Neural cell (in vitro differentiated cells): ENCODE data around the gene FANCC. TPM values are rescaled to one million over a fixed set of nuclear protein-coding genes. Genes with fewer than 3 reads are reported as not detected.

Source experiments
- H2AFZ ChIP-seq: fragments of 200-600, 300-800 bp; sonication (generic), shearing (Covaris generic); 2 replicates; pipeline ENCODE4 v1.6.0; 2014; ENCODE audit warnings: low read depth, mild to moderate bottlenecking, antibody characterized with exemption, low read length, moderate library complexity
- H3F3A ChIP-seq: fragments of 200-600 bp; shearing (Covaris generic); 2 replicates; pipeline ENCODE4 v1.6.1; 2016; ENCODE audit warnings: mild to moderate bottlenecking, moderate library complexity, mixed read lengths, antibody characterized with exemption, low read length; ENCODE audit not compliant: insufficient read depth, poor library complexity, severe bottlenecking
- H3K27ac ChIP-seq: fragments of 200-600, 300-800 bp; sonication (generic), shearing (Covaris generic); 2 replicates; pipeline ENCODE4 v1.5.1; 2014; ENCODE audit warnings: mild to moderate bottlenecking, low read length, moderate library complexity
- H3K27me3 ChIP-seq: fragments of 300-800, 200-600 bp; sonication (generic), shearing (Covaris generic); 2 replicates; pipeline ENCODE4 v1.6.0; 2014; ENCODE audit warnings: mild to moderate bottlenecking, low read depth, low read length, moderate library complexity; ENCODE audit not compliant: insufficient read depth
- H3K36me3 ChIP-seq: fragments of 300-800, 200-600 bp; sonication (generic), shearing (Covaris generic); 2 replicates; pipeline ENCODE4 v1.5.1; 2014; ENCODE audit warnings: mild to moderate bottlenecking, antibody characterized with exemption, low read length, moderate library complexity; ENCODE audit not compliant: insufficient read depth
- H3K4me2 ChIP-seq: fragments of 300-800, 200-600 bp; sonication (generic), shearing (Covaris generic); 2 replicates; pipeline ENCODE4 v1.6.0; 2014; ENCODE audit warnings: mild to moderate bottlenecking, low read length
- H3K4me3 ChIP-seq: fragments of 300-800, 200-600 bp; sonication (generic), shearing (Covaris generic); 2 replicates; pipeline ENCODE4 v1.5.1; 2014; ENCODE audit warnings: mild to moderate bottlenecking, low read length, moderate library complexity
- H3K79me2 ChIP-seq: fragments of 200-600 bp; shearing (Covaris generic); replicated peaks from 2 replicates; pipeline ENCODE4 v1.6.0; 2014; ENCODE audit warnings: mild to moderate bottlenecking, low read length, moderate library complexity; ENCODE audit not compliant: insufficient read depth
- H3K9ac ChIP-seq: fragments of 300-800, 200-600 bp; sonication (generic), shearing (Covaris generic); 2 replicates; pipeline ENCODE4 v1.6.1; 2016; ENCODE audit warnings: mild to moderate bottlenecking, low read length, mixed read lengths
- H3K9me2 ChIP-seq: fragments of 200-600 bp; shearing (Covaris generic); 2 replicates; pipeline ENCODE4 v1.6.1; 2016; ENCODE audit warnings: mild to moderate bottlenecking, low read length, mixed read lengths; ENCODE audit not compliant: insufficient read depth
- H3K9me3 ChIP-seq: fragments of 200-600, 300-800 bp; sonication (generic), shearing (Covaris generic); 2 replicates; pipeline ENCODE4 v1.6.1; 2016; ENCODE audit warnings: mild to moderate bottlenecking, mixed run types, low read length, moderate library complexity, mixed read lengths
- H4K20me1 ChIP-seq: fragments of 200-600 bp; shearing (Covaris generic); 2 replicates; pipeline ENCODE4 v1.6.1; 2016; ENCODE audit warnings: mild to moderate bottlenecking, mixed run types; ENCODE audit not compliant: insufficient read depth
- CTCF ChIP-seq: fragments of 450-650 bp; IDR thresholded peaks from 2 replicates; pipeline ENCODE4 v1.5.1; 2014; ENCODE audit warnings: antibody characterized with exemption, mild to moderate bottlenecking, moderate library complexity; ENCODE audit not compliant: poor library complexity, severe bottlenecking
- EP300 ChIP-seq: fragments of 450-650 bp; conservative IDR thresholded peaks from 2 replicates; pipeline ENCODE4 v1.6.1; 2014; ENCODE audit warnings: antibody characterized with exemption, mild to moderate bottlenecking, moderate library complexity; ENCODE audit not compliant: poor library complexity, severe bottlenecking
- EZH2 ChIP-seq: fragments of 200-600, 300-800 bp; shearing (Covaris generic), sonication (generic); IDR thresholded peaks from 2 replicates; pipeline ENCODE4 v1.6.1; 2014; ENCODE audit warnings: antibody characterized with exemption, low read length, borderline replicate concordance, mild to moderate bottlenecking; ENCODE audit not compliant: insufficient read depth, poor library complexity, severe bottlenecking
- MXI1 ChIP-seq: fragments of 450-650 bp; conservative IDR thresholded peaks from 2 replicates; pipeline ENCODE4 v1.6.1; 2014; ENCODE audit warnings: antibody characterized with exemption, mild to moderate bottlenecking; ENCODE audit not compliant: poor library complexity, severe bottlenecking
- POLR2AphosphoS5 ChIP-seq: IDR thresholded peaks from 2 replicates; pipeline ENCODE4 v1.6.1; 2012
- RAD21 ChIP-seq: fragments of 450-650 bp; conservative IDR thresholded peaks from 2 replicates; pipeline ENCODE4 v1.6.1; 2014; ENCODE audit warnings: antibody characterized with exemption, mild to moderate bottlenecking, moderate library complexity
- REST ChIP-seq: IDR thresholded peaks from 2 replicates; pipeline ENCODE4 v1.6.1; 2012; ENCODE audit warnings: borderline replicate concordance
- SMC3 ChIP-seq: fragments of 450-650 bp; conservative IDR thresholded peaks from 2 replicates; pipeline ENCODE4 v1.6.1; 2014; ENCODE audit warnings: antibody characterized with exemption, mild to moderate bottlenecking, moderate library complexity; ENCODE audit not compliant: poor library complexity
- TAF1 ChIP-seq: IDR thresholded peaks from 2 replicates; pipeline ENCODE4 v1.6.1; 2012; ENCODE audit warnings: low read depth
- polyA plus RNA-seq: library from polyadenylated mRNA; depleted of rRNA; stranded (reverse); fragments of >200 nt; gene quantifications from 2 replicates; pipeline ENCODE4 v1.2.3, GENCODE V29; 2014

The FANCC gene
- polyA plus RNA-seq, 1 donor from 2014 or later, result 9.7 TPM

- Histone ChIP-seq H4K20me1 (no peaks in the 10 kb centered on the region), H2AFZ (no peak overlapping the region), H3K27me3 (no peaks in the 10 kb centered on the region), H3K27ac (no peak overlapping the region), H3K4me2 (no peak overlapping the region), H3K9me3 (no peaks in the 10 kb centered on the region), H3K36me3 (no peaks in the 10 kb centered on the region), H3K4me3 (no peak overlapping the region), H3K79me2 (no peaks in the 10 kb centered on the region), H3K9ac (no peak overlapping the region), H3K9me2 (no peaks in the 10 kb centered on the region), H3F3A (no peaks in the 10 kb centered on the region)
- TF ChIP-seq SMC3 (no peak), REST (no peak), RAD21 (no peak), CTCF (no peak), POLR2AphosphoS5 (no peak), EZH2 (no peak), EP300 (no peak), MXI1 (no peak), TAF1 (no peak)
Observed at GRCh38 chr9:95126739-95127138, 190.8 kb downstream of the FANCC start.

GRCh38 chr9:95125652-95126051 lies 191.9 kb downstream of the FANCC start:
- Histone ChIP-seq H3K9me2 (no peaks in the 10 kb centered on the region), H3F3A (no peaks in the 10 kb centered on the region), H3K27ac (no peak overlapping the region), H3K27me3 (no peaks in the 10 kb centered on the region), H3K4me2 (no peak overlapping the region), H3K9me3 (no peaks in the 10 kb centered on the region), H2AFZ (no peak overlapping the region), H3K9ac (no peak overlapping the region), H4K20me1 (no peaks in the 10 kb centered on the region), H3K4me3 (no peak overlapping the region), H3K36me3 (no peaks in the 10 kb centered on the region), H3K79me2 (no peaks in the 10 kb centered on the region)
- TF ChIP-seq POLR2AphosphoS5 (no peak), EZH2 (no peak), REST (no peak), SMC3 (no peak), MXI1 (no peak), TAF1 (no peak), CTCF (no peak), RAD21 (no peak), EP300 (no peak)
